ENCODE data around the gene BNIPL.

Gene BNIPL

GRCh38 chr1:151059109-151060006 lies 23.0 kb downstream of the BNIPL start, which contains the start of gene CDC42SE1:
Gene CDC42SE1, minus strand, starts transcription at chr1:151059622. Its CDS starts 3,892 bp downstream, at chr1:151055730.
- peak; percentile 83 for DNase-seq (ENCODE audit: low spot score)

- no peak for DNase-seq (ENCODE audit: low spot score)
These were observed 23.7 kb downstream of the BNIPL start, which contains the start of gene MLLT11 for GRCh38 chr1:151060007-151060656. Gene MLLT11, plus strand, starts transcription at chr1:151060397. Its CDS starts 6,828 bp downstream, at chr1:151067225.

GRCh38 chr1:151060657-151061421 lies 24.5 kb downstream of the BNIPL start:
- DNase-seq (ENCODE audit: low spot score): no peak

GRCh38 chr1:151061704-151062103 lies 25.3 kb downstream of the BNIPL start:
- DNase-seq (ENCODE audit: low spot score): no peak

GRCh38 chr1:151062741-151063371 lies 26.5 kb downstream of the BNIPL start:
- DNase-seq (ENCODE audit: low spot score): no peak

GRCh38 chr1:151065089-151065645 lies 28.8 kb downstream of the BNIPL start:
- DNase-seq (ENCODE audit: low spot score): no peak

- DNase-seq (ENCODE audit: low spot score): no peak
These were observed 30.8 kb downstream of the BNIPL start for GRCh38 chr1:151067185-151067584.

GRCh38 chr1:151069103-151069486 lies 32.7 kb downstream of the BNIPL start:
- no peak for DNase-seq (ENCODE audit: low spot score)

- peak; percentile 85 for DNase-seq (ENCODE audit: low spot score)
These were observed 34.3 kb downstream of the BNIPL start, which contains the start of gene GABPB2 for GRCh38 chr1:151070474-151071276. Gene GABPB2, plus strand, starts transcription at chr1:151070761. Its CDS starts 17,429 bp downstream, at chr1:151088190.

GRCh38 chr1:151072224-151072623 lies 35.8 kb downstream of the BNIPL start:
- no peak for DNase-seq (ENCODE audit: low spot score)

- DNase-seq (ENCODE audit: low spot score): no peak
These were observed 49.7 kb downstream of the BNIPL start for GRCh38 chr1:151085953-151086559.

Data from CD4-positive, alpha-beta T cell treated with Interleukin-15 for 4 hours (primary cell).